ENCODE measurements around the gene SLC2A4RG.

GRCh38 chr20:63777614-63778013, 38.0 kb downstream of the SLC2A4RG start:
- TF ChIP-seq POLR2A (IDR thresholded peaks at IDR 0.05) (no peak), CTCF (IDR thresholded peaks at IDR 0.05) (no peak)
